Urinary bladder (tissue), 4 donors: ENCODE data around the gene C11orf65. TPM values are rescaled to one million over a fixed set of nuclear protein-coding genes. Genes with fewer than 3 reads are reported as not detected.
A peak's percentile ranks its signal among the peaks of the same experiment; 100 is the strongest.
"Not testable (repeated sequence)": the region's sequence is repeated elsewhere in the genome, so short reads cannot be mapped to it uniquely, and the experiment has no call there.

Source experiments
- DNase-seq: peaks from one replicate; pipeline ENCODE4 v3.0.0-alpha.2; 2015; ENCODE audit errors: extremely low spot score
- H3K27ac ChIP-seq: one replicate; pipeline ENCODE4 v1.5.1; 2013; ENCODE audit warnings: low read depth, mild to moderate bottlenecking, moderate library complexity
- H3K36me3 ChIP-seq: one replicate; pipeline ENCODE4 v1.6.1; 2013; ENCODE audit warnings: mild to moderate bottlenecking, moderate library complexity; ENCODE audit not compliant: insufficient read depth
- H3K4me1 ChIP-seq: one replicate; pipeline ENCODE4 v1.6.1; 2013; ENCODE audit warnings: mild to moderate bottlenecking, moderate library complexity; ENCODE audit not compliant: insufficient read depth
- H3K4me3 ChIP-seq: one replicate; pipeline ENCODE4 v1.5.1; 2013; ENCODE audit warnings: low read depth, low read length
- WGBS: extraction: QIAGEN DNeasy Blood & Tissue Kit; methylation state at CpG from one replicate; pipeline ENCODE4 v1.1.7; 2013; 5-methylcytosine and 5-hydroxymethylcytosine counted together
- polyA plus RNA-seq: library from polyadenylated mRNA; stranded (reverse); fragments of 200-250 nt; gene quantifications from one replicate; pipeline ENCODE4 v1.2.3, GENCODE V29; 2013
- total RNA-seq: library from RNA; depleted of rRNA; stranded (reverse); fragments of >200 nt; gene quantifications from one replicate; pipeline ENCODE4 v1.2.3, GENCODE V29; 2014
- donor health status: healthy with polysubstance abuse.
- donor health status: healthy.

Gene C11orf65
- total and polyA plus RNA-seq, 2 donors, result 0.18 to 1.4 TPM

DNA sequence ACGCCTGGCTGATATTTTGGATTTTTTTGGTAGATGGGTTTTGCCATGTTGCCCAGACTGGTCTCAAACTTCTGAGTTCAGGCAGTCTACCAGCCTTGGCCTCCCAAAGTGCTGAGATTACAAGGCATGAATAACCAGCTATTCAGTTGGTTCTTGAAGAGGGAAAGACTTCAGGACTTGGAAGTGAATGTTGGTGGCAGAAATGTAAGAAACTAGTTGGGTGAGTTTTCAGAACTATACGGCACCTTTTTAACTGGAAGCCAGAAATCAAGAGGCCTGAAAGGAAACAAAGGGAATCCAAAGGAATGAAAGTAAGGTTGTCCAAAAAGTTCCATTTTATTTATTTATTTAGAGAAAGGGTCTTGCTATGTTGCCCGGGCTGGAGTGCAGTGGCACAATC lies 28.0 kb upstream of the C11orf65 start:
- H3K36me3 ChIP-seq, result no peaks in the 10 kb centered on the region
- 96% methylated on average over 3 of the region's 3 CpGs for WGBS
- no peak for DNase-seq
- no peaks in the 10 kb centered on the region for H3K4me1 ChIP-seq
- H3K4me3 ChIP-seq, result no peak overlapping the region
- no peak overlapping the region for H3K27ac ChIP-seq

DNA sequence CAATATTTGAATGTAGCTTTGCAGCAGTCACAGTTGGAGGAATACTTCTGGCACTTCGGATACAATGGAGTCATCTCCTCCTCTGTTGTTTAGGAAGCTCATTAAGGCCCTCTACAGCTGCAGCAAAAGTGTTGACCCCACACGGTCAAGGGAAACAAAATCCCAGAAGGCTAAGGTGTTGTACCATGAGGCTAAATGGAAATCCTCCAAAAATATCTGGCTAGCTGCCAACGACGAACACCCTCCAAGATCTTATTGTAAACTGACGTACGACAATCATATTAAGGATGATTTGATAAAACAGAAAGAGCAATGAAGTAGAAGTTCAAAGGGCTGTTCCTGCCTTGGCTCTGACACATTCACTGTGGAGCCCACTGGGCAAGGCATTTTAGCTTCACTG lies 26.9 kb upstream of the C11orf65 start:
- H3K36me3 ChIP-seq, result no peaks in the 10 kb centered on the region
- WGBS, result 52% methylated on average over 6 of the region's 6 CpGs

DNA sequence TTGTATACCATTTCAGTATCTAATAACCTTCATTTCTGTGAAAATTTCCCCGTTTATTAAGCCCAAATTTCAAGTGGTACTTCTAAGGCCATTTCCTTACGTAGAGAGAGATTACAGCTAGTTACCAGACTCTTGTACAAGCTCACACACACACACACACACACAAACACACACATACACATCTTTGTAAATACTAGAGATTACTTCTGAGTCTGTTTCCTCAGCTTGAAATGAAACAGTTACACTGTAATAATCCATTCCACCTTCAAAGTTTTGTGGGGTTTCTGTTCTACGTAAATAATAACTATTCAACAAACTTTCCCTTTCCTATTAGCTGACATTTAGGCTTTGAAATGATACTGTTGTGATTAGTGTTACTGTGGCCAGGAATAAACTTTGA lies 24.6 kb upstream of the C11orf65 start:
- DNase-seq, result no peak
- H3K4me3 ChIP-seq, result no peak overlapping the region
- WGBS, result 81% methylated on average over 3 of the region's 3 CpGs
- H3K36me3 ChIP-seq, result no peaks in the 10 kb centered on the region
- H3K27ac ChIP-seq, result no peak overlapping the region
- no peaks in the 10 kb centered on the region for H3K4me1 ChIP-seq

More for the DNA sequence above, 26.9 kb upstream of the C11orf65 start:
- Histone ChIP-seq H3K27ac (no peak overlapping the region), H3K4me3 (no peak overlapping the region), H3K4me1 (no peaks in the 10 kb centered on the region)
- no peak for DNase-seq

DNA sequence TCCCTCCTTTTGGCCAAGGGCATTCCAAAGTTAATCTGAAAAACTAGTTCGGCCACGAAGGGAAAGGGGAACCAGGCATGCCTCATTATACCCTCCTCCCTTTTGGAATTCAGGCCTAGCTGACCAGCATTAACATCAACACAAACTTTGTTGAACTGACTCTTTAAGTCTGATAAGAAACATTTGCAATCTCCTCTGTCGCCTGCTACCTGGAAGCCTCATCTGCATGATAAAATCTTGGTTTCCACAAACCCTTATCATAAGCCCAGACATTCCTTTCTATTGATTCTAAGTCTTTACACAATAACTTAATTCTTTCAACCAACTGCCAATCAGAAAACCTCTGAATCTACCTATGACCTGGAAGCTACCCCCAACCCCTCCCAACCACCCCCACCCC lies 19.5 kb upstream of the C11orf65 start:
- no peaks in the 10 kb centered on the region for H3K4me1 ChIP-seq
- no peak for DNase-seq
- no peak overlapping the region for H3K27ac ChIP-seq
- WGBS, result 87% methylated on average over 3 of the region's 3 CpGs
- no peak overlapping the region for H3K4me3 ChIP-seq
- peaks cover 5% of the 10 kb centered on the region for H3K36me3 ChIP-seq

DNA sequence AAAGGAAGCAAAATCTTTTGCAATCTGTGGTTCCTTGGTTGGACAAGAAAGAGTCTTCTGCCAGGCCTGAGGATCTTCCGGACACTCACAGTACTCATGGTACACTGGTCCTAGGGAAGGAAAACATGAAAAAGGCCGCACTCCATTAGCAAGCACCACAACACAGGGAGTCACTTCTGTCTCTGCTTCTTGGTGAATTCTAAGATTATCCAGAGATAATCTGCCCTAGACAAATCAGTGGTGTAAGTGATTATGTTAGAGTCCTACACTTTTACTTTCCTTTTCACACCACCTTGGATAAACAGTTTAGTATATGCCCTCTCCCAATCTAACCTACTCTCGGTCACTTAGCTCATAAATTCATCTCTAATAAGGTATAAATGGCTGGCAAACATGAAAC lies 19.0 kb upstream of the C11orf65 start:
- H3K4me1 ChIP-seq, result no peaks in the 10 kb centered on the region
- DNase-seq, result no peak
- H3K27ac ChIP-seq, result no peak overlapping the region
- WGBS, result 92% methylated on average over 3 of the region's 3 CpGs
- no peak overlapping the region for H3K4me3 ChIP-seq
- peaks cover 5% of the 10 kb centered on the region for H3K36me3 ChIP-seq

DNA sequence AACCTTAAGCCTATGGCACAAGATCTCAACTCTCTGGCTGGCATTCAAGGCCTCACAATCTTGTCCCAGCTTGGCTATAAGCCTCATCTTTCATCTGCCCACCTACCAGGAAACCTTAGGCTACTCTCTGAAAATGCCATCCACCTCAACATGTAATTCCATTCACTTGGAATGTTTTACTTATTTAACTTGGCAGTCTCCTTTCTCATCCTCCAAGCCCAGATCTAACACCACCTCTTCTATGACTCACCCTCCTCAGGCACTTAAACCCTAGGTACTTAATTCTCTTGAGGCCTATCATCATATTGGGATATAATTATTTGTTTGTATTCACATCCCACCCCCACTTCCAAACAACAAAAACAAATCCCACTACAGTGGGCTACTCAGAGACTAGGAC lies 15.8 kb upstream of the C11orf65 start:
- Histone ChIP-seq H3K4me3 (no peak overlapping the region), H3K27ac (no peak overlapping the region), H3K4me1 (no peaks in the 10 kb centered on the region), H3K36me3 (peaks cover 9% of the 10 kb centered on the region)
- no peak for DNase-seq

DNA sequence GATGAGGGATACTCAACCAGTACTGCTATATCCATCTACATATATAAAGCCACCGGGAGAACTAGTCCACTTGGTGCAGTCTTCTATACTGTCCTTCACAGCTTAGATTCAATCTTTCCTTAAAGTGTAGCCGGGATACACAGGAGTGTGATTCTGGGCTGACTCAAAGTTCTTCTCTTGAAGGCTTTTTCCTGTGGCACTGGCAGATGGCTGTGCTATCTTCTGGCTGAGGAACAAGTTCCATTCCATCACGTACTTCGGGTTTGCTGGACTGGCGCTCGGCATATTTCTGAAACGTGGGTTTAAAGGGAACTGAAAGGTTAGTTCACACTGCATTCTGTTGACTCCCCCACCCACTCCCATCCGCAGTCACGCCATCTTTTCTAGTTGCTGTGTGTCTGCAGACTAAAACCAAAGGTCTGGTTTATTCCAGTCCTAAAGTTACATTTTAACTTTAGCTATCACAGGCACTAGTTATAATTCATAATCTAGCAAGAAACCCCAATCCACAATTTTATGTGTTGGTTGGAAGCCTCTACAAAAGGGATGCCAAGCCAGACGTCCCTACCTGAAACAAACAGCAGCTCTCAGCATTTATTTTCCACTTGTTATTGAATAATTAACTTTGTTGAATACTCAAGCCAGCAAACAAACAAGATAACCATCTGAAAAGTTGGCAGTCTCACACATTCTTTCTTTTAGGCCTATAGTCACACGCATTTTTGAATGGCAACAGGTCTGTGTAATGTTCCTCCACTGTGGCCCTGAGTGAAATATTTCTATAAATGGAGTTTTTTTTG lies 7.5 kb upstream of the C11orf65 start:
- 86% methylated on average over 11 of the region's 11 CpGs for WGBS
- DNase-seq, result no peak
- H3K4me3 ChIP-seq, result no peak overlapping the region
- peaks cover 7% of the 10 kb centered on the region for H3K36me3 ChIP-seq
- no peak overlapping the region for H3K27ac ChIP-seq
- H3K4me1 ChIP-seq, result no peaks in the 10 kb centered on the region

DNA sequence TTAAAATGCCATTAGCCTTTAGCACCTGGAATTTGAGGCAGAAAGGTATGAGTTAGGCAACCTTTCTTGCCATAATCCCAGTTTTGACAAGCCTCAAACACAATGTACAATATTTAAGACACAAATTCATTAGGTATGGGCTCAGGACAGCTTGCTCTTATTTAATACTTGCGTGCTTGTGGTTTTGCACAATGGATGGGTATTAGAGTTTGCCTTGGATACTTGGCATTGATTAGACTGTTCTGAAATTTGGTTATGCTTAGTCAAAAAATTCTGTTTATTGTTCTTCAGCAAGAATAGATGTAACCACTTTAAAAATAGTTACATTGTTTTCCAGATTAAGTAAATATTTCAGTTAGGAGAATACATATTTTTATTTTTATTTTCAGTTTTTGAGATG lies 5.4 kb upstream of the C11orf65 start:
- DNase-seq, result no peak
- H3K27ac ChIP-seq, result no peak overlapping the region
- H3K4me1 ChIP-seq, result no peaks in the 10 kb centered on the region
- WGBS, result 96% methylated on average over 1 of the region's 1 CpG
- no peak overlapping the region for H3K4me3 ChIP-seq
- H3K36me3 ChIP-seq, result peaks cover 2% of the 10 kb centered on the region

DNA sequence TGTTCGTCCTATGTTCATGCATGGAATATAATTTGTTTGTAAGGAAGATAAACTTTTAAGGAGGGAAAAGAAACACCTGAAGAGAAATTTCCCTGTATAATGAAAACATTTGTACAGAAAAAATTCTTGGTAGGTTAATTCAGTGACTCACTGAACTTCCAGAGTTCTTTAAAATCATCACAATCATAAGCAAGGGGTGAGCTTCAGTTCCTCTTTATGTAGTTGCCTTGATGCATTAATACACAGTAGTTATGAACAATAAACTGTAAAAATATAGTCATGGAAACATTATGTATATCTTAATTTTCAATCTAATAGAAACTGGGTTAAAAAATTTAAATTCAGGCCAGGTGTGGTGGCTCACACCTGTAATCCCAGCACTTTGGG lies 1.1 kb upstream of the C11orf65 start:
- Histone ChIP-seq H3K4me3 (no peak overlapping the region), H3K36me3 (peaks cover 2% of the 10 kb centered on the region), H3K27ac (no peak overlapping the region), H3K4me1 (no peaks in the 10 kb centered on the region)
- DNase-seq, result no peak
- 57% methylated on average over 1 of the region's 1 CpG for WGBS

DNA sequence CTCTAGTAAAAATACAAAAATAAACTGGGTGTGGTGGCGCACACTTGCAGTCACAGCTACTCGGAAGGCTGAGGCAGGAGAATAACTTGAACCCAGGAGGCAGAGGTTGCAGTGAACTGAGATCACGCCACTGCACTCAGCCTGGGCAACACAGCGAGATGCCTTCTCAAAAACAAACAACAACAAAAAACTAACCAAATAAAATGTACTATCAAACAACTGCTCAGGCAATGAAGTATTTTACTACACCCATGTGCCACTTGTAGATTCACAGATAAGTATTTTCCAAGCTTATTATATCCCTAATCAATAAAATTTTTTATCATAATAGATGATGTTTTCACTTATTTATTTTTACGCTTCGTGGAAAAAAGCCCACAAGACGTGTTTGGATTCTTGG lies 924 bp downstream of the C11orf65 start:
- H3K4me3 ChIP-seq, result peak overlapping the region; percentile 45
- no peaks in the 10 kb centered on the region for H3K4me1 ChIP-seq
- peak overlapping the region; percentile 92 for H3K27ac ChIP-seq
- no peak for DNase-seq
- 56% methylated on average over 7 of the region's 7 CpGs for WGBS
- no peaks in the 10 kb centered on the region for H3K36me3 ChIP-seq

DNA sequence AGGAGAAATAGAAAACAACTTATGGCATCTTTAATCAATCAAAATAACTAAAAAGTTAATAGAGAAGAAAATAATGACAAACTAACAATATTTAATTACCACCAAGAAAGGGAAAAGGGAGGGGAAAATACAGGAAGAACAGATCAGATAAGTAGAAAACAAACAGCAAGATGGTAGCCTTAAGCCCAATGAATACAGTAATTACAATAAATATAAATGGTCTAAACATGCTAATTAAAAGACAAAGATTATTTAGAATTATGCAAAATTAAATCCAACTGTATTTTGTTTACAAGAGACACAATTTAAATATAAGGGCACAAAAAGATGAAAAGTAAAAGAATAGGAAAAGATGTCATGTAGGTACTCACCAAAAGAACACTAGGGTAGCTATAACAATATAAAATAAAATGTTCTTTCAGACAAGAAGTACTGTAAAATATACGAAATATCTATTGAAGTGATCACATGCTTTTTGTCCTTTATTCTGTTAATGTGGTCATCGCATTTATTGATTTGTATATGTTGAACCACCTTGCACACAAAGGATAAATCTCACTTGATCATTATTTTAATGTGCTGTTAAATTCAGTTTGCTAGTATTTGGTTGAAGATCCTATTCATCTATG lies 14.0 kb downstream of the C11orf65 start:
- no peak for DNase-seq
- 93% methylated on average over 2 of the region's 2 CpGs for WGBS
- H3K36me3 ChIP-seq, result no peaks in the 10 kb centered on the region
- H3K4me1 ChIP-seq, result no peaks in the 10 kb centered on the region
- no peak overlapping the region for H3K4me3 ChIP-seq
- no peak overlapping the region for H3K27ac ChIP-seq

DNA sequence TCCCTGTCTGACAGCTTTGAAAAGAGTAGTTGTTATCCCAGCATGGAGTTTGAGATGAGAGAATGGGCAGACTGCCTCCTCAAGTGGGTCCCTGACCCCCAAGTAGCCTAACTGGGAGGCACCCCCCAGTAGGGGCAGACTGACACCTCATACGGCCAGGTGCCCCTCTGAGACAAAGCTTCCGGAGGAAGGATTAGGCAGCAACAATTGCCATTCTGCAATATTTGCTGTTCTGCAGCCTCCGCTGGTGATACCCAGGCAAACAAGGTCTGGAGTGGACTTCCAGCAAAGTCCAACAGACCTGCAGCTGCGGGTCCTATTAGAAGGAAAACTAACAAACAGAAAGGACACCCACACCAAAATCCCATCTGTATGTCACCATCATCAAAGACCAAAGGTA lies 25.9 kb downstream of the C11orf65 start:
- WGBS, result 94% methylated on average over 4 of the region's 4 CpGs
- not testable (repeated sequence) for H3K4me3 ChIP-seq, DNase-seq, H3K4me1 ChIP-seq, H3K36me3 ChIP-seq, H3K27ac ChIP-seq

DNA sequence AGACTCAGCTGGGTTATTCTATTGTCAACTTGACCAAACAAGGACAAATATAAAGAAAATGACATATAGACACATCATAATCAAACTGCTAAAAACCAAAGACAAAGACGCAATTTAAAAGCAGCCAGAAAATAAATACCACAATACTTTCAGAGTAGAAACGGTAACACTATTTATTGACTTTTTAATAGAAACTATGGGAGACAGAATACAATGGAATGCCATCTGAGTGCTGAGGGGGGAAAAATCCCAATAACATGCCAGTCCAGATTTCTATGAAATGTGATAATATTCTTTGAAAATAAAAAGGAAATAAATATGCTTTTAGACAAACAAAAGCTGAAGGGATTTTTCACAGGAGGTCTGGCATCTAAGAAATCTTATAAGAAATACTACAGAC lies 30.7 kb downstream of the C11orf65 start:
- Histone ChIP-seq H3K27ac (no peak overlapping the region), H3K4me3 (no peak overlapping the region), H3K4me1 (no peaks in the 10 kb centered on the region), H3K36me3 (no peaks in the 10 kb centered on the region)
- WGBS, result 98% methylated on average over 2 of the region's 2 CpGs
- DNase-seq, result no peak

DNA sequence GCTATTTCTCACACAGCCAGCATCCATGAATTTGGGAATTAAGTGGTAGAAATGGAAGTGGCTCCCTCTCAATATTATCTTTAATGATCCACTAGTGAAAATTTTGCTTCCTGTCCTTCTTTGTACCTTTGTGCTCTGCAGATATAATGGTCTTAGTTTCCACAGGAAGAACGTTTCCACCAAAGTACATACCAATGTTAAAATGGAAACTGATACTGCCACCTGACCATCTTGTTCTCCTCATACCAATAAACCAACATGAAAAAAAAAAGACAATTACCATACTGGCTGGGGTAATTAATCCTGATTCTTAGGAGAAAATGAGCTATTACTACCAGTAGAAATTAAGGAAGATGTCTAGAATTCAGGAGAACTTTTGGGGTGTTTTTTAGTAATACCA lies 32.3 kb downstream of the C11orf65 start:
- H3K27ac ChIP-seq, result no peak overlapping the region
- H3K4me1 ChIP-seq, result no peaks in the 10 kb centered on the region
- H3K4me3 ChIP-seq, result no peak overlapping the region
- DNase-seq, result no peak
- H3K36me3 ChIP-seq, result no peaks in the 10 kb centered on the region
- WGBS, result 72% methylated on average over 1 of the region's 1 CpG
